Endothelial cell of umbilical vein (primary cell): ENCODE results near the gene FAM53A. TPM values are rescaled to one million over a fixed set of nuclear protein-coding genes. Genes with fewer than 3 reads are reported as not detected.

Experiments used
- BruUV-seq: library from RNA; stranded (reverse); fragments of 400-500 nt; replicated peaks from 2 replicates; lab custom pipeline; 2021; lab: Mats Ljungman, UMichigan
- CTCF ChIA-PET: fragments of 300-600, 350-600 bp; sonication (Branson Sonifier 250); formaldehyde crosslinking; loops from one replicate; lab custom pipeline; 2021; ENCODE audit warnings: antibody characterized with exemption, inconsistent platforms; lab: Charles Lee
- POLR2A ChIA-PET: fragments of 300-600, 350-600 bp; sonication (Branson Sonifier 250); formaldehyde crosslinking; loops from one replicate; lab custom pipeline; 2021; ENCODE audit warnings: antibody characterized with exemption, inconsistent platforms; lab: Charles Lee
- DNase-seq: peaks from one replicate; pipeline ENCODE4 v3.0.0-alpha.2; 2011; ENCODE audit warnings: low read depth, low spot score
- FAIRE-seq: peaks from 2 replicates; lab custom pipeline; 2011; peaks lifted over from hg19 to GRCh38; lab: Jason Lieb, UNC
- H2AFZ ChIP-seq: 2 replicates; pipeline ENCODE4 v1.6.0; 2012; ENCODE audit warnings: low read depth, low read length, control low read depth, inconsistent platforms
- H3K27ac ChIP-seq: 2 replicates; pipeline ENCODE4 v1.5.1; 2011; ENCODE audit warnings: low read depth, mild to moderate bottlenecking, control low read depth, low read length, moderate library complexity; ENCODE audit not compliant: insufficient read depth
- H3K27me3 ChIP-seq, 2 experiments: 2 replicates each; pipeline versions ENCODE4 v1.6.0 to v1.6.1; 2011; ENCODE audit warnings: low read length in 2 of 2, mixed read lengths in 1 of 2; ENCODE audit not compliant: control insufficient read depth in 2 of 2, insufficient read depth in 2 of 2
- H3K36me3 ChIP-seq, 2 experiments: 2 replicates in 1 of 2; 3 replicates in 1 of 2; pipeline ENCODE4 v1.5.1; 2011; ENCODE audit warnings: low read length in 2 of 2, mild to moderate bottlenecking in 1 of 2, moderate library complexity in 1 of 2; ENCODE audit not compliant: control insufficient read depth in 2 of 2, insufficient read depth in 2 of 2; ENCODE audit errors: extremely low read depth in 1 of 2
- H3K4me1 ChIP-seq: 3 replicates; pipeline ENCODE4 v1.5.1; 2011; ENCODE audit warnings: mild to moderate bottlenecking, low read length; ENCODE audit not compliant: control insufficient read depth, insufficient read depth; ENCODE audit errors: extremely low read depth
- H3K4me2 ChIP-seq: 2 replicates; pipeline ENCODE4 v1.6.1; 2011; ENCODE audit warnings: low read length, control low read depth, mixed read lengths; ENCODE audit not compliant: insufficient read depth
- H3K4me3 ChIP-seq, 3 experiments: fragments of 200-600 bp in 1 of 3; sonication (generic), shearing (Covaris generic) in 1 of 3; replicated peaks in 1 of 3; 2 replicates each; pipeline ENCODE4 v1.5.1; 2011 to 2016; ENCODE audit warnings: control low read depth in 3 of 3, low read length in 3 of 3, mild to moderate bottlenecking in 2 of 3, inconsistent platforms in 1 of 3, low read depth in 1 of 3, moderate library complexity in 1 of 3; ENCODE audit not compliant: insufficient read depth in 1 of 3
- H3K79me2 ChIP-seq: 2 replicates; pipeline ENCODE4 v1.6.0; 2012; ENCODE audit warnings: low read length, inconsistent platforms; ENCODE audit not compliant: control insufficient read depth, insufficient read depth
- H3K9ac ChIP-seq: replicated peaks from 2 replicates; pipeline ENCODE3; 2011; ENCODE audit warnings: low read length, control low read depth; ENCODE audit not compliant: insufficient read depth; ENCODE audit errors: extremely low read depth
- H3K9me1 ChIP-seq: replicated peaks from 3 replicates; pipeline ENCODE4 v1.6.0; 2011; ENCODE audit warnings: mild to moderate bottlenecking, low read length; ENCODE audit not compliant: control insufficient read depth, insufficient read depth; ENCODE audit errors: extremely low read depth
- H3K9me3 ChIP-seq: replicated peaks from 2 replicates; pipeline ENCODE4 v1.5.1; 2012; ENCODE audit warnings: low read length, inconsistent platforms; ENCODE audit not compliant: control insufficient read depth, insufficient read depth
- H4K20me1 ChIP-seq: replicated peaks from 2 replicates; pipeline ENCODE3; 2011; ENCODE audit warnings: mild to moderate bottlenecking, low read length; ENCODE audit not compliant: control insufficient read depth, insufficient read depth; ENCODE audit errors: extremely low read depth
- EZH2 ChIP-seq: IDR thresholded peaks from 2 replicates; pipeline ENCODE4 v1.6.1; 2012; ENCODE audit warnings: borderline replicate concordance, low read depth, mild to moderate bottlenecking, moderate library complexity, low read length, inconsistent platforms; ENCODE audit not compliant: severe bottlenecking
- FOS ChIP-seq: IDR thresholded peaks from 2 replicates; pipeline ENCODE4 v1.6.1; 2011; ENCODE audit warnings: mild to moderate bottlenecking, low read length, moderate library complexity, borderline replicate concordance; ENCODE audit not compliant: insufficient read depth
- GATA2 ChIP-seq: IDR thresholded peaks from 2 replicates; pipeline ENCODE4 v1.7.0; 2011; ENCODE audit warnings: low read depth, mild to moderate bottlenecking, moderate library complexity, mixed read lengths, low read length; ENCODE audit not compliant: insufficient read length, insufficient read depth
- JUN ChIP-seq: IDR thresholded peaks from 2 replicates; pipeline ENCODE4 v1.6.1; 2011; ENCODE audit warnings: borderline replicate concordance, low read depth; ENCODE audit not compliant: insufficient read length, insufficient read depth
- MYC ChIP-seq: IDR thresholded peaks from one replicate; pipeline ENCODE4 v1.6.1; 2011; ENCODE audit warnings: mild to moderate bottlenecking, low read depth, low read length
- POLR2A ChIP-seq: IDR thresholded peaks from 2 replicates; pipeline ENCODE4 v1.6.1; 2012; ENCODE audit warnings: low read depth, mild to moderate bottlenecking, control low read depth, low read length
- POLR2AphosphoS5 ChIP-seq: IDR thresholded peaks from 2 replicates; pipeline ENCODE4 v1.6.1; 2012; ENCODE audit warnings: low read depth, mild to moderate bottlenecking, control low read depth, low read length, moderate library complexity; ENCODE audit not compliant: insufficient read depth
- dilution Hi-C: fragments of 300-500 bp; cut with MboI; formaldehyde crosslinking; loops from one replicate; pipeline ENCODE4 v1.15.0; 2019; ENCODE audit warnings: low sequenced_read_pairs; ENCODE audit not compliant: extremely low pct_ligation_motif_present
- intact Hi-C: fragments of 100-400 bp; cut with micrococcal nuclease; formaldehyde crosslinking; loops from one replicate; pipeline ENCODE4 v1.10.0; 2022
- polyA plus RNA-seq, 4 experiments: library from polyadenylated mRNA; depleted of rRNA in 3 of 4; stranded (reverse) in 3 of 4; unstranded in 1 of 4; fragments of >200 nt; gene quantifications; 2 replicates each; pipeline versions ENCODE4 v1.2.1 to v1.2.3, GENCODE V29; 2011 to 2012; ENCODE audit warnings: missing spikeins in 1 of 4
- total RNA-seq: library from RNA; stranded (reverse); gene quantifications from 2 replicates; pipeline ENCODE4 v1.2.3, GENCODE V29; 2021
- TF ChIP-seq, protein P1 (sequence below), 2 donors: IDR thresholded peaks; 1 replicate in 1 of 2; 2 replicates in 1 of 2; pipeline ENCODE4 v1.5.1; 2011; ENCODE audit warnings: low read length in 2 of 2, mild to moderate bottlenecking in 2 of 2, moderate library complexity in 2 of 2, control low read depth in 1 of 2, inconsistent platforms in 1 of 2, low read depth in 1 of 2; ENCODE audit not compliant: insufficient read depth in 1 of 2; ENCODE audit errors: extremely low read depth in 1 of 2
- TF ChIP-seq, protein P2 (sequence below): IDR thresholded peaks from 2 replicates; pipeline ENCODE4 v1.6.1; 2011; ENCODE audit not compliant: insufficient read depth, insufficient read length

Gene FAM53A
- total and polyA plus RNA-seq, 2 donors (not counting 3 experiments of a cell fraction or from before 2014, with no cell fraction given), result 1.3 to 1.7 TPM

DNA sequence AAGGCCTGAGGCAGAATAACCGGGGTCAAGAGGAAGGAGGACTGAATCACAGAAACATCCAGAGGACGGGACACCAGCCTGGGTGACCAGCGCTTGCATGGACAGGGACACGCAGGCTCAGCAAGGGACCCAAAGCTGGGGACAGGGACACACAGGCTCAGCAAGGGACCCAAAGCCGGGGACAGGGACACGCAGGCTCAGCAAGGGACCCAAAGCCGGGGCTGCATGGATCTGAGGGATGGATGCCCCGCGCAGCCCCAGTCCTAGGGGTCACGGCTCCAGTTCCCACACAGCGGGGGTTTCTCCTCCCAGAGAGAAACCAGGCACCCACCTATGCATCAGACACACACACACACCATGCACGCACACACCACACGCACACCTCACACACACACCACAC lies 32.5 kb downstream of the FAM53A start:
- Histone ChIP-seq H3K36me3 (no peaks in the 10 kb centered on the region), H3K4me2 (no peak overlapping the region), H3K4me1 (no peaks in the 10 kb centered on the region), H3K9me1 (no peaks in the 10 kb centered on the region), H4K20me1 (no peaks in the 10 kb centered on the region), H2AFZ (no peak overlapping the region), H3K27me3 (no peaks in the 10 kb centered on the region), H3K79me2 (no peaks in the 10 kb centered on the region), H3K9ac (no peak overlapping the region), H3K27ac (no peak overlapping the region), H3K4me3 (no peak overlapping the region), H3K9me3 (no peaks in the 10 kb centered on the region)
- dilution Hi-C loops, result no loop called here
- DNase-seq (no peak), FAIRE-seq (no peak)
- CTCF ChIA-PET, result no interaction called here
- intact Hi-C loops, result no loop called here
- no peak for TF ChIP-seq POLR2AphosphoS5
- no peak for TF ChIP-seq EZH2
- TF ChIP-seq, protein P1, sequence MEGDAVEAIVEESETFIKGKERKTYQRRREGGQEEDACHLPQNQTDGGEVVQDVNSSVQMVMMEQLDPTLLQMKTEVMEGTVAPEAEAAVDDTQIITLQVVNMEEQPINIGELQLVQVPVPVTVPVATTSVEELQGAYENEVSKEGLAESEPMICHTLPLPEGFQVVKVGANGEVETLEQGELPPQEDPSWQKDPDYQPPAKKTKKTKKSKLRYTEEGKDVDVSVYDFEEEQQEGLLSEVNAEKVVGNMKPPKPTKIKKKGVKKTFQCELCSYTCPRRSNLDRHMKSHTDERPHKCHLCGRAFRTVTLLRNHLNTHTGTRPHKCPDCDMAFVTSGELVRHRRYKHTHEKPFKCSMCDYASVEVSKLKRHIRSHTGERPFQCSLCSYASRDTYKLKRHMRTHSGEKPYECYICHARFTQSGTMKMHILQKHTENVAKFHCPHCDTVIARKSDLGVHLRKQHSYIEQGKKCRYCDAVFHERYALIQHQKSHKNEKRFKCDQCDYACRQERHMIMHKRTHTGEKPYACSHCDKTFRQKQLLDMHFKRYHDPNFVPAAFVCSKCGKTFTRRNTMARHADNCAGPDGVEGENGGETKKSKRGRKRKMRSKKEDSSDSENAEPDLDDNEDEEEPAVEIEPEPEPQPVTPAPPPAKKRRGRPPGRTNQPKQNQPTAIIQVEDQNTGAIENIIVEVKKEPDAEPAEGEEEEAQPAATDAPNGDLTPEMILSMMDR (IDR thresholded peaks at IDR 0.05; ENCODE audit: extremely low read depth in 1 of 2, insufficient read depth in 1 of 2, low read depth in 1 of 2, low read length in 2 of 2), result no peak
- no peak for TF ChIP-seq FOS
- TF ChIP-seq, protein P2, sequence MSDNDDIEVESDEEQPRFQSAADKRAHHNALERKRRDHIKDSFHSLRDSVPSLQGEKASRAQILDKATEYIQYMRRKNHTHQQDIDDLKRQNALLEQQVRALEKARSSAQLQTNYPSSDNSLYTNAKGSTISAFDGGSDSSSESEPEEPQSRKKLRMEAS, result no peak
- TF ChIP-seq POLR2A, result no peak
- no peak for TF ChIP-seq JUN
- no peak for TF ChIP-seq GATA2
- no peak for TF ChIP-seq MYC
- no TSS peak for BruUV-seq
- POLR2A ChIA-PET, result no interaction called here
